GM19099 (cell line): ENCODE results near the gene CHEK2.

ENCODE experiments used
- POLR2A ChIP-seq: IDR thresholded peaks from 3 replicates; pipeline ENCODE4 v1.6.1; 2011; ENCODE audit warnings: low read depth; ENCODE audit not compliant: insufficient read length; ENCODE audit errors: extremely low read depth

The CHEK2 gene

GRCh38 chr22:28648792-28649191, 92.8 kb downstream of the CHEK2 start:
- no peak for TF ChIP-seq POLR2A

DNA sequence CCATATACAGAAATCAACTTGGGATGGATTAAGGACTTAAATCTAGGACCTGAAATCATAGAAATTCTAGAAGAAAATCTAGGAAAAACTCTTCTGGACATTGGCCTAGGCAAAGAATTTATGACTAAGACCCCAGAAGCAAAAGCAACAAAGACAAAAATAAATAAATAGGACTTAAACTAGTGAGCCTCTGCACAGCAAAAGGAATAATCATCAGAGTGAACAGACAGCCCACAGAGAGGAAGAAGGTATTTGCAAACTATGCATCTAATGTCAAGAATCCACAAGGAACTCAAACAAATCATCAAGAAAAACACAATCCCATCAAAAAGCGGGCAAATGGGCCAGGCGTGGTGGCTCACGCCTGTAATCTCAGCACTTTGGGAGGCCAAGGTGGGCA, 94.4 kb downstream of the CHEK2 start:
- TF ChIP-seq POLR2A = no peak

- no peak for TF ChIP-seq POLR2A
Measured at GRCh38 chr22:28639321-28639720, 102.3 kb downstream of the CHEK2 start.
